ENCODE data around the gene GORASP2.
A peak's percentile ranks its signal among the peaks of the same experiment; 100 is the strongest.

Gene GORASP2

DNA sequence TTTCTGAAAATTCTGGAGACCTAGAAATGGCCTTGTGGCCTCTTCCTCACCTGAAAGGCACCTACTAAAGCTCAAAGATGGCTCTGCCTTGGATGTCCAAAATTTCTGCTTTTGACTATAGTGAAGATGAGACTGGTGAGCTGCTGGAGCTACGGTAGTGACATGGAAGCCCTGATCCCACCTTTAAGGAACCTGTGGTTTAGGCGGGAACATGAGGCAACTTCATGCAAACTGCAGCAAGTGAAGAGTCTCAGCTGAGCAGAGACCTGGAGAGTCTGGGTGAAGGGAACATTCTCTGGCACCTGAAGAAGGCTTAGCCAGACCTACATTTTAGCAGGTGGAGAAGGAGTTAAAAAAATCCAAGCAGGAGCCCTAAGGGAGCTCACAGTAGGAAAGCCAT lies 40.0 kb downstream of the GORASP2 start:
- H3K27me3 Mint-ChIP-seq = peaks cover 3% of the 10 kb centered on the region
- H3K27ac Mint-ChIP-seq = no peak overlapping the region
- no peak overlapping the region for H3K4me3 Mint-ChIP-seq
- DNase-seq (no peak), ATAC-seq (no peak)
- peaks cover 22% of the 10 kb centered on the region for H3K4me1 Mint-ChIP-seq
- no peaks in the 10 kb centered on the region for H3K9me3 Mint-ChIP-seq

DNA sequence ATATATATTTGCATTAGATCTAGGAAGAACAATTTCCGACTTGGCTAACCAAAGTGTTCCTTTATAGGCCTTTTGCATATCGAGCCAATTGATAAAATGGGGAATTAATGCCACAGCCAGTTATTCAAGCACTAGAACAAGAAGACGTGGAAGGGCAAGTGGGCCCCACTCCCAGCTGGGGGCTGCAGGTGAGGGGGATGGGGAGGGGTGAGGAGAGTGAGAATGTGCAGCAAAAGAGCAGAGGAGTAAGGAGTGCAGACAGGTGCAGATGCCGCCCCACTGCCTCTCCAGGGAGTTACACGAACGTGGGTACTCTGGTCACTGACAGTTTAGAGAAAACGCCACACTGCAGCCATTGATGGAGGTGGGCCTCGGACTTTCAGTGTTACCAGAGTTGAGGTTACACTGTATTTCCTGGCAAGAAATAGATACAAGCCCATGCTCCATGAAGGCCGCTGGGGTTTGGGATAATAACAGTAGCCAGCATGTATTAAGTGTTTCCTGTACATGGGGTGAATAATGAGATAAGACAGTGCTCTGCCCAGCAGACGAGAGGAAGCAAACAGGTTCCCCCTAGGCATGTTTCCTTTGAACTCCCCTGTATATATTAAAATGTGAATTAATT lies 40.9 kb downstream of the GORASP2 start:
- peaks cover 26% of the 10 kb centered on the region for H3K4me1 Mint-ChIP-seq
- H3K9me3 Mint-ChIP-seq = no peaks in the 10 kb centered on the region
- no peak overlapping the region for H3K27ac Mint-ChIP-seq
- DNase-seq = no peak
- H3K27me3 Mint-ChIP-seq = peaks cover 12% of the 10 kb centered on the region
- no peak overlapping the region for H3K4me3 Mint-ChIP-seq
- no peak for ATAC-seq

DNA sequence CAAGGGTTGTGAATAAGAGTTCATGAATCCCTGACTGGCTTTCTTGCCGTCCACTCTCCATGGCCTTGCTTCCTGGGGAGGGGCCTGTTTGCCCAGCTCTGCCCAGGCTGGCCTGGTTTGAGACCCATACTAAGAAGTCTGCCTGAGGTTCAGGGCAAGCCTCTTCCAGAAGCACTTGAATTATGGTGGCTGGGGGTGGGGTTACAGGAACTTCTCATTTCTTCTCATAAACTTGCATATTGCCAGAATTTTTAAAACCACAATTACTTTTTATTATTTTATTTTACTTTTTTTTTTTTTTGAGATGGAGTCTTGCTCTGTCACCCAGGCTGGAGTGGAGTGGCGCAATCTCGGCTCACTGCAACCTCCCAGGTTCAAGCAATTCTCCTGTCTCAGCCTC lies 42.0 kb downstream of the GORASP2 start:
- Mint-ChIP-seq H3K4me3 (no peak overlapping the region), H3K27me3 (peaks cover 17% of the 10 kb centered on the region), H3K27ac (peak overlapping the region in 1 of 2 donors; percentile 74), H3K9me3 (no peaks in the 10 kb centered on the region), H3K4me1 (peaks cover 26% of the 10 kb centered on the region)
- no peak for DNase-seq
- ATAC-seq = no peak

DNA sequence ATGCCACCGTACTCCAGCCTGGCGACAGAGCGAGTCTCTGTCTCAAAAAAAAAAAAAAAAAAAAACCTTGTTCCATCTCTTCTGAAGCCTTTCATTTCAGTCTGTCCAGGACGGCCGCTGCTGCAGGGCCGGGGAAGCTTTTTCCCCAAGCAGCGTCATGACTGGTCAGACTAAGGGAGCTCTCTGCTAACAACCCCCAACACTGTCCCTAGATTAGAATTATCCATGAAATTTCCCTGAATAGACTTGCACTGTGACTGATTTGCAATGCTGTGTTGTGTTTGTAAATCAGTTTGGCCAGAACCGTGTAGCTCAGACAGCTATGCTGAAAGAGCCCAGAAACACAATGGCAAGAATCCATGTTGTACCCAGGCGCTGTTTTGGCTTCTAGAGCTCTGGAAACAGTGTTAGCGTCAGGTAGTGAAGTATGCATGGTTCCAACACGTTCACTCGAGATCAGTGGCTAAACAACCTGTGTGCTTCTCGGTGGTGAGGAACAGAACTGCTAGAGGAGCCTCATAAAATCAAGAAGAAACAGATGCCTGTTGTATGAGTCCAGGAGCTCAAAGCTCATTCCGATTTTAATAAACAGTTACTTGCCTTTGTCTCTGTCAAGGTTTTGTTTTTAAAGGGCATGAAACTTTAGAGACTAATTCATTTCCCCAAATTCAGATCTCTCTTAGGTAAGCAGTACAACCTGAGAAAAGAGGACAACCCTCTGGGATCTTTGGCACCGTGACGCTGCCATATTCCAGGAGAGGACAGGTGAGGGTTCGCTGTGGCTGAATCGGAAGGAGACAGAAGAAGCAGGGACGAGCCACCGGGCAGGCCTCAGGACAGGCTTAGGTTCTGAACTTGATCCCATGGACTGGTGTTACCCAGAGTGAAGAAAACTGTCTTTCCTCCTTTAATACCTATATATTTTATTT lies 43.5 kb downstream of the GORASP2 start:
- peaks cover 17% of the 10 kb centered on the region for H3K27me3 Mint-ChIP-seq
- H3K27ac Mint-ChIP-seq = peak overlapping the region; percentile 72 to 80

DNA sequence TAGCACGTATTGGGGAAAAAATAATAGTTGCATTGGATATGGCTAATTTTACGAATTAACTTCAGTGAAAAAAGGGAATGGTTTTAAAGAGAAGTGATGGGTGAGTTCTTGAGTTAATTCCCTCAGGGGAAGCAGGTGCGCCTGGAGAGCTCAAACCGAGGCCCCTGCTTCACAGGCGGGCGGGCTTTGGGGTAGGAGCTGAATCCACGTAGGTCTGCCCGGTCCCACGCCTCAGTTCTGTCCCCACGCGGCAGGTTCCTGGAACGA lies 44.1 kb downstream of the GORASP2 start:
- DNase-seq (no peak), ATAC-seq (no peak)
- Mint-ChIP-seq H3K4me1 (peaks cover 26% of the 10 kb centered on the region), H3K27ac (peak overlapping the region in 1 of 2 donors; percentile 72), H3K4me3 (peak overlapping the region; percentile 79 to 84), H3K27me3 (peaks cover 17% of the 10 kb centered on the region), H3K9me3 (no peaks in the 10 kb centered on the region)

More for the DNA sequence above, 43.5 kb downstream of the GORASP2 start:
- Mint-ChIP-seq H3K4me3 (peak overlapping the region; percentile 79 to 84), H3K9me3 (no peaks in the 10 kb centered on the region), H3K4me1 (peaks cover 26% of the 10 kb centered on the region)
- ATAC-seq (peak; percentile 2), DNase-seq (no peak)

DNA sequence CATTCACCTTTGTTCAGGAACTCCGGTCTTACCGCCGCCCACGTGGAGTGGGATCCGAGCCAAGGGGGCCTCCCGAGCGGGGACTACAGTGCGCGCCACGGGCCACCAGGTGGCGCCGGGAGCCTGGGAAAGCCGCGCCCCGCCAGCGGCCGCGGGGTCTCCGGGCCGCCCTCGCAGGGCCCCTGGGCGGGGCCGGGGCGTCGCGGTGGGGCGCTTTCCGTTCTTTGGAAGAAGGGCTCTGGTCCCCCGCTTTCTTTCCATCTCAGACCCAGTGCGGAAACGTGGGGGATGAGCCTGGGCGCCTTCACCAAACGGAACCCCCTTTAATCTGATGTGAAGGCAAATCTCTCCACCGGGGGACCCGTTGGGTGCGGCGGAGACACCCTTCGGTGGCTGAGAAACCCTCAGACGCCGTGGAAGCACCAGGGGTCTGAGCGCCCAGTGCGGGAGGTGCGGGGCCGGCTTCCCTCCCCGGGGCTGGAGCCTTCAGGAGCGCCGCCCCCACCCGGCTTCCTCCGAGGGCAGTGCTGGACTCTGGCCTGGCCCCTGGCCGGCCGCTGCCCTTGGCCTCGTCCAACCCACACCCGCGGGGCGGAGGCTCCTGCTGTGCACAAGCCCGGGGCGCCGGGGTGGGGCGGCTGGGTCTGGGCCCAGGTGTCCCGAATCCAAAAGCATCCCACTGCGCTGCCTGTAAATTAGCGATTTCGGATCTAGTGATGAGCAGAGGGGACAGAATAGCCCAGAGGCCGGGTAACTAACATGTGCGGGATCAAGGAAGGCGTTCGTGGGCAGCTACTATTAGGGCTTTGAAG lies 44.6 kb downstream of the GORASP2 start:
- ATAC-seq = peak; percentile 94
- peak overlapping the region; percentile 78 to 88 for H3K27ac Mint-ChIP-seq

DNA sequence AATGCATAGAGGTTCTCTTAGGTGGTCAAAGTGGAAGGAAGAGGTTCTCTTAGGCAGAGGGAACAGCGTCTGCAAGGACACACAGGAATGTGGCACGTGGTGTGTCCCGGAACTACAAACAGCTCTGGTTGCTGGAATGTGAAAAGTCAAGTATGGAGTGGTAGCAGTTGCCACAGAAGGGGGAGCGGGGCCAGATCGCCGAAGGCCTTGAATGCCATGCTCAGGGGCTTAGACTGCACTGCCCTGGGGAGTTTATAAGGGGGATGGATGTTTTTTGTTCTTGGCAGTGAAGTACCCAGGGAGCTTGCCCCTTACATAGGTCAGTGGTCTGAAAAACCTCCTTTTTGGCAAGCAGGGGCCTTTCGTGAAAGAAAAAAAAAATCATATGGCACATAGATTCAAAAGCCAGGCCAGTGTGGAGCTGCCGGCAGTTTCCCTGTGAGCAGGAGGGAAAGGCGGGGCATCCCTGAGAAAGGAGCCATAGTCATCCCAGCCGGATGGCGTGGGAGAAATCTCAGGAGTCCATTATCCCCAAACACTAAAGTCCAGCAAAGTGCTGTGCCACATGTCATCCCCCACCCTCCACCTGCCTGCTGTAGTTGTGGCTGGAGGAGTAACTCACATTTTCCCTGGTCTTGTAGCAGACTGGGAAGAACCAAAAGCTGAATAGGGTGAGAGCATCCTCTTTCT lies 45.4 kb downstream of the GORASP2 start:
- Mint-ChIP-seq H3K27ac (peak overlapping the region; percentile 14 to 30), H3K9me3 (no peaks in the 10 kb centered on the region), H3K4me1 (peaks cover 19% of the 10 kb centered on the region), H3K27me3 (peaks cover 25% of the 10 kb centered on the region), H3K4me3 (peak overlapping the region; percentile 65 to 84)
- no peak for ATAC-seq
- no peak for DNase-seq

More for the DNA sequence above, 44.6 kb downstream of the GORASP2 start:
- Mint-ChIP-seq H3K27me3 (peaks cover 17% of the 10 kb centered on the region), H3K4me3 (peak overlapping the region; percentile 79 to 84), H3K4me1 (peaks cover 23% of the 10 kb centered on the region), H3K9me3 (no peaks in the 10 kb centered on the region)
- DNase-seq = peak; percentile 87 to 88

DNA sequence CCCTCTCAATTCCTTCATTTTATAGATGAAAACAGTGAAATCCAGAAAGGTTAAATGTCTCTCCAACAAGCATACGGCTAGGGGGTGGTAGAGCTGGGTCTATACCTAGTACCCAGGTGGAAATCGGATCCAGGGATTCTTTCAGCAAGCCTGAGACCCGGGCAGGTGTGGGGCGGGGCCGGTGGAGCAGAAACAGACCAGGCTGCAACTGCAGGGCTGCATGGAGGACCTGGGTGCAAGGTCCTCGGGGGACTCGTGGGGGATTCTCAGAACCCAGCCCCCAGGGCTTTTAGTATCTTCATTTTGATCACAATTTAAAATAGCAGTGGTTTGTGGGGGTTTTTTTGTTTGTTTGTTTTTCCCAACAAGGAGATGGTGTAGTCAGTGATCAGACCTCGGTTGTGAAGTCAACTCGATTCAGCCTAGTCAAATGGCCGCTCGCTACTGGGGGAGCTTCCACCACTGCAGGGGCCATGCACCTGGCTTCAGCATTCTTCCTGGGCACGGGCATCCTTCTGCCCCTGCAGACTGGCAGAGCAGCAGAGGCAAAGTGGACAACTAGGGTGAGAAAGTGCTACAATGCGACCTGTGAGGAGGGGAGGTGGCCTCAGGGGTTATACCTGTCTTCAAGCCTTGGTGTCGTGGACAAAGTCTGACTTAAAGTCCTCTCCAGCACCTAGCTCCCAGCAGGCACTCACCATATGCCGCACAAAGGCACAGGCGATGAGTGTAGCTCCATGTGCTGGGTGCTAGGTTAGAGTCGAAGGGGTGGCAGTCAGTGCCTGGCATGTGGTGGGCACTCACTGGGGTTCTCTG lies 46.3 kb downstream of the GORASP2 start:
- ATAC-seq (no peak), DNase-seq (no peak)
- H3K27me3 Mint-ChIP-seq = peaks cover 25% of the 10 kb centered on the region
- H3K4me1 Mint-ChIP-seq = peaks cover 19% of the 10 kb centered on the region
- H3K4me3 Mint-ChIP-seq = peak overlapping the region in 1 of 2 donors; percentile 16
- H3K27ac Mint-ChIP-seq = peak overlapping the region in 1 of 2 donors; percentile 53
- H3K9me3 Mint-ChIP-seq = no peaks in the 10 kb centered on the region

DNA sequence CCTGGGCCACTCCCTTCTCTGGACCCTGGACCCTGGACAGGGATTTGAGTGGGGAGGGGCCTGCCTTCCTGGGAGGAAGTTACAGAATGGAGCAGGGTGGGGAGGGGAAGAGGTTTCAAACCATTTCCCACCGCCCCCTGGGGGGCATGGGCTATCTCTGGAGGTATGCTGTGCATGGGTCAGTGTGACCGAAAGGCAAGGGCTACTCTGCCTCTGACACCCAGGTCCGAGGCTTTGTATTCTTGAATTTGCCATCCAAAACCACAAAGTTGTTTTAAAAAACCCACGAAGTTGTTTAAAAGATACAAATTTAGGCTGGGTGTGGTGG lies 46.9 kb downstream of the GORASP2 start:
- Mint-ChIP-seq H3K27ac (no peak overlapping the region), H3K4me3 (no peak overlapping the region), H3K9me3 (no peaks in the 10 kb centered on the region), H3K27me3 (peaks cover 29% of the 10 kb centered on the region), H3K4me1 (peaks cover 19% of the 10 kb centered on the region)
- DNase-seq (no peak), ATAC-seq (no peak)

DNA sequence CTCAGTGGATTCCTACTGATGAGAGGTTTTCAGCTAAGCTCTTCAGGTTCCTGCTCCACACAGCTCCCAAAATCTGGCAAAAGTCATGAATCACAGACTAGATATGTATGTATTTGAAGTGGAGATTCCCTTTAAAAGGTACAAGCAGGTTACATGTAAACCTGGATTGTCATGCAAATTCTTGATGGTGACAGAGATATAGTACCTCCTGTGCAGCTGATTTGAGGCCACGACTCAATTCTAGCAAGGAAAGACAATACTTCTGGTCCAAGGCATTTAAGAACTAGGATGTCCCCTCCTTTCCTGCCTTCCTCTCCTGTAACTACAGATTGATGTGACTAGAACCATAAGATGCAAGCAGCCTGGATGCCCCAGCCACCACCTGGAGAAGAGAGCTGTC lies 55.0 kb downstream of the GORASP2 start:
- Mint-ChIP-seq H3K27ac (peak overlapping the region in 1 of 2 donors; percentile 3), H3K9me3 (no peaks in the 10 kb centered on the region), H3K27me3 (peaks cover 21% of the 10 kb centered on the region), H3K4me3 (no peak overlapping the region), H3K4me1 (no peaks in the 10 kb centered on the region)
- ATAC-seq (no peak), DNase-seq (no peak)

DNA sequence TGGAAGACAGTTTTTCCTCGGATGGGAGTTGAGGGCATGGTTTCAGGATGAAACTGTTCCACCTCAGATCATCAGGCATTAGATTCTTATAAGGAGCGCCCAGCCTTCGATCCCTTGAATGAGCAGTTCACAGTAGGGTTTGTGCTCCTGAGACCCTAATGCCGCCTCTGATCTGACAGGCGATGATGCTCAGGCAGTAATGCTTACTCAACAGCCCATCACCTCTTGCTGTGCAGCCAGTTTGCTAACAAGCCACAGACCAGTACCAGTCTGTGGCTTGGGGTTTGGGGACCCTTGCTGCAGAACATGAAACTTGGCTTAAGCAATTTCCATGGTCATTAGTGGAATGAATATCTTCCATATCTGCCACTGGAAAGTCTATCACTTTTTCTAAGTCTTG lies 56.4 kb downstream of the GORASP2 start:
- Mint-ChIP-seq H3K9me3 (no peaks in the 10 kb centered on the region), H3K4me3 (no peak overlapping the region), H3K27me3 (peaks cover 16% of the 10 kb centered on the region), H3K4me1 (no peaks in the 10 kb centered on the region), H3K27ac (no peak overlapping the region)
- no peak for ATAC-seq
- no peak for DNase-seq

DNA sequence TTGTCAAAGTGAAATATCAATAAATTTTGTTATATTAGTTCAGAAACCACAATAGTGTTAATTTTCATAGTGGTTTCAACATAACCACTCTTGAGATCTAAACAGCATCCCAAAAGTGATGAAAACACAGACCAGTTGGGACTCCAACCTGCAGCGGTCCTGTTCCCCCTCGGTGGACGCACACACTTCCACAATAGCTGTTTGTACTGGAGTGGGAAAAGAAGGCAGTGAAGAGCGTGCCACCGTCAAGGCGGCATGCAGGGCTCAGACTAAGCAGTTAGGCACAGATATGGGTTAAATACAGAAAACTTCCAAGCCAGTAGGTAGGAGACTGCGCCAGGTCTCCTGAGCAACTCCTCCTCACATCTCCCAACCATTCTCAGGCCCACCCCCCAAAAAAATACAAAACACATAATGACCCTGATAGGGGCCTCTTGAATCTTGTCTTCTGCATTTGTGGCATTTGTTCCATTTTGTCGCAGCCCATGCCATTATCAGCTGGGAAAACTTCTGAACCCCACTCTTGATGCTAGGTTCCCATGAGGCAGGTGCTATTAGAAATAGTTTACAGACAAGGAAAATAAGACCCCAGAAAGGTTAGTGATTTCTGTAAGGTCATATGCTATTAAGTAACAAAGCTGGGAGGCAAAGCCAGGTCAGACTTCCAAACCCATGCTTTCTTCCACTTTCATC lies 57.7 kb downstream of the GORASP2 start:
- DNase-seq (no peak), ATAC-seq (no peak)
- H3K27me3 Mint-ChIP-seq = peaks cover 5% of the 10 kb centered on the region
- H3K4me3 Mint-ChIP-seq = no peak overlapping the region
- H3K4me1 Mint-ChIP-seq = no peaks in the 10 kb centered on the region
- no peaks in the 10 kb centered on the region for H3K9me3 Mint-ChIP-seq
- H3K27ac Mint-ChIP-seq = peak overlapping the region in 1 of 2 donors; percentile 60

DNA sequence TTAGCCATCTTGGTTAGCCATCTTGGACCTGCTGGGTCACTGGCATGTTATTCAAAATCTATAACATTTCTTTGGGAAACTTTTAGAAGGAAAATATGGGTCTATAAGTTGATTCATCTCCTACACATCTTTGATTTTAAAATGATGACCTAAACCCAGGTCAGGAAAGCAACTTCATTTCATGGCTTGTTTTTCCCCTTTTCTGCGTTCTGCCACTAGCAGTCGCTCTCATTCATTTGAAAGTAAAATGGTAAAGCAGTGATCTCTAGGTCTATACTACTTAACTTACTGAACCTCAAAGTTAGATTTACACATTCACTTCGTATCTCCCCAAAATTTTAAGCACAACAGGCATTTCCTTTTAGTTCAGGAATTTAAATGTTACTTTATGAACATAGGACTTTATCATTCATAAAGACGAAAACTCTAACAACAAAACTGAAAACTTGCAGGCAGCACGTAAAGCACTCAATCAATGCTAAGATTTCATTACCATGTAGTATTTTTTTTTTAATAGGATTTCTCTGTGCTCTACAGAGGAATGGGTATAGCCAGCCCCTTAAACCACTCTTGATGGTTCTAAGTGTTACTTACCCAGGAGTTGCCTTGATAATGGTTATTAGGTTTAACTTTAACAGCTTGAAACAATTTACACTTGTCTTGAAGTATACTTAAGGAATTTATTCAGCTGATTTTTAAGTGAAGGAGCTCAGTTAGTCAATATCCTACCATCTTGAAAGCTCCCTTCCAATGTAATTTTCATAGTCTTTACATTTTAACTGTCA lies 62.5 kb downstream of the GORASP2 start:
- Mint-ChIP-seq H3K27me3 (no peaks in the 10 kb centered on the region), H3K4me3 (no peak overlapping the region), H3K27ac (no peak overlapping the region), H3K4me1 (no peaks in the 10 kb centered on the region), H3K9me3 (no peaks in the 10 kb centered on the region)
- ATAC-seq = no peak
- no peak for DNase-seq

DNA sequence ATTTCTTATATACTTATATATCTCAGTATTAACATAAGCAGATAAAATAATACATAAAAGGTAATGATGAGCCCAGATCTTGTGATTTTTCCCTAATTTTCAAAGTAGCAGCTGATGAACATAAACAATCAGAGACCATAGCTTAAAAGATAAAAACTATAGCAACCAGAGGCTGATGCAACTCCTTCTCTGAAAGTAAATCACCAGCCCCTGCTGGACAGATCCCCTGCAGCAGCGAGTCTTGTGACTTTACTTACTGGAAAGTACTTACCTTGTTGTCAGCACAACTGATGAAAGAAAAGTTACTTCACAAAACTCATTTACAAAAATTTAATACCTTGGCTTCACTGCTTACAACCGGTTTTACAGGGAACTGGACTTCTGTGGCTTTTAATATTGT lies 67.3 kb downstream of the GORASP2 start:
- Mint-ChIP-seq H3K4me3 (no peak overlapping the region), H3K9me3 (no peaks in the 10 kb centered on the region), H3K27me3 (no peaks in the 10 kb centered on the region), H3K27ac (no peak overlapping the region), H3K4me1 (no peaks in the 10 kb centered on the region)
- no peak for ATAC-seq
- no peak for DNase-seq

All from stimulated activated naive CD8-positive, alpha-beta T cell treated with anti-CD3 and anti-CD28 coated beads, Interleukin-15, amount 100 ng/mL, for 72 hours (primary cell).